ENCODE measurements around the gene SEMA3E.

DNA sequence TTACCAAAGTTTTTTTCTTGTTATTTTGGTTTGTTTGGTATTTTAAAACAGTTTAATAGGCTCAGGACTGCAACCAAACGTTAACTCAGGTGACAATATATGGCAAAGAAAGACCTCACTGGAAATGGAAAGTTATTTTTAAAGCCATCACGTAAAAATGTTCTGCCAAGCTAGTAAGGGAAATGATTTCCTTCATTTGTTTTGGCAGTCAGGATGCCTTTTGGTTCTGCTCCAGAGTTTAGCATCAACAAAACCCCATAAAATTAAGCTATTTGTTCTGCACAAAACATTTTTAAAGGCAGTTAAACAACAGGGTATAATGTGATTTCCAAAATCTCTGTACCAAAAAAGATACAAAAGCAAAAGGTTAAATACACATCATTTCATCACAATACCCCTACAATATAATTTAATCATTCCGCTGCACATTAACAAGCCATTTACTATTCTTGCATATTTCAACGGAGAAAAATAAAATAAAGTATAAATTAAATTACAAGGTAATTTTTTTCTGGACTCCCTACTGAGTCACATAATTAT, 172.4 kb downstream of the SEMA3E start:
- TF ChIP-seq CTCF (IDR thresholded peaks at IDR 0.05; ENCODE audit: insufficient read depth, low read length, poor library complexity, severe bottlenecking) = no peak
- no peak for TF ChIP-seq EZH2phosphoT487 (conservative IDR thresholded peaks at IDR 0.05; ENCODE audit: low read length)
